Neural cell (in vitro differentiated cells): ENCODE measurements around the gene IST1.

Experiments used
- EP300 ChIP-seq: fragments of 450-650 bp; conservative IDR thresholded peaks from 2 replicates; pipeline ENCODE4 v1.6.1; 2014; ENCODE audit warnings: antibody characterized with exemption, mild to moderate bottlenecking, moderate library complexity; ENCODE audit not compliant: poor library complexity, severe bottlenecking
- EZH2 ChIP-seq: fragments of 200-600, 300-800 bp; shearing (Covaris generic), sonication (generic); IDR thresholded peaks from 2 replicates; pipeline ENCODE4 v1.6.1; 2014; ENCODE audit warnings: antibody characterized with exemption, low read length, borderline replicate concordance, mild to moderate bottlenecking; ENCODE audit not compliant: insufficient read depth, poor library complexity, severe bottlenecking
- MXI1 ChIP-seq: fragments of 450-650 bp; conservative IDR thresholded peaks from 2 replicates; pipeline ENCODE4 v1.6.1; 2014; ENCODE audit warnings: antibody characterized with exemption, mild to moderate bottlenecking; ENCODE audit not compliant: poor library complexity, severe bottlenecking
- POLR2AphosphoS5 ChIP-seq: IDR thresholded peaks from 2 replicates; pipeline ENCODE4 v1.6.1; 2012
- RAD21 ChIP-seq: fragments of 450-650 bp; conservative IDR thresholded peaks from 2 replicates; pipeline ENCODE4 v1.6.1; 2014; ENCODE audit warnings: antibody characterized with exemption, mild to moderate bottlenecking, moderate library complexity
- SMC3 ChIP-seq: fragments of 450-650 bp; conservative IDR thresholded peaks from 2 replicates; pipeline ENCODE4 v1.6.1; 2014; ENCODE audit warnings: antibody characterized with exemption, mild to moderate bottlenecking, moderate library complexity; ENCODE audit not compliant: poor library complexity
- TAF1 ChIP-seq: IDR thresholded peaks from 2 replicates; pipeline ENCODE4 v1.6.1; 2012; ENCODE audit warnings: low read depth
- TF ChIP-seq, protein P1 (sequence below): fragments of 450-650 bp; IDR thresholded peaks from 2 replicates; pipeline ENCODE4 v1.5.1; 2014; ENCODE audit warnings: antibody characterized with exemption, mild to moderate bottlenecking, moderate library complexity; ENCODE audit not compliant: poor library complexity, severe bottlenecking

DNA sequence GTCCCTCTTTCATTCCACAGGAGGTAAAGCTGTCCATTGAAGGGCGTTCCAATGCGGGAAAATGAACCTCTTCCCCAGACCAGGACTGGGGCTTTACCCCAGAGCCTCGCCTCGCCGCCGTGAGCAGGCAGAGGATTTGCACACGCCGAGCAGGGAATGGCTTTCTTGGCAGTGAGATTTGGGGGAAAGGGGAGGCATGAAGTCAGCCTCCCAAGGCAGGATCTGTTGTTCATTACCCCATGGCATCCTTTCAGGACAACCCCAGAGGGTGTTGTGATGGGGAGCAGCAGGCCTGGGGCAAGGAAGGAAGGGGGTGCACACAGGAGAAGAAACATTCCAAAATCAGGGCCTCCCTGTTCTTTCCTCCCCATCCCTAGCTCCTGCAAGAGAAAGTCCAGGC lies 43.6 kb upstream of the IST1 start:
- TF ChIP-seq, protein P1, sequence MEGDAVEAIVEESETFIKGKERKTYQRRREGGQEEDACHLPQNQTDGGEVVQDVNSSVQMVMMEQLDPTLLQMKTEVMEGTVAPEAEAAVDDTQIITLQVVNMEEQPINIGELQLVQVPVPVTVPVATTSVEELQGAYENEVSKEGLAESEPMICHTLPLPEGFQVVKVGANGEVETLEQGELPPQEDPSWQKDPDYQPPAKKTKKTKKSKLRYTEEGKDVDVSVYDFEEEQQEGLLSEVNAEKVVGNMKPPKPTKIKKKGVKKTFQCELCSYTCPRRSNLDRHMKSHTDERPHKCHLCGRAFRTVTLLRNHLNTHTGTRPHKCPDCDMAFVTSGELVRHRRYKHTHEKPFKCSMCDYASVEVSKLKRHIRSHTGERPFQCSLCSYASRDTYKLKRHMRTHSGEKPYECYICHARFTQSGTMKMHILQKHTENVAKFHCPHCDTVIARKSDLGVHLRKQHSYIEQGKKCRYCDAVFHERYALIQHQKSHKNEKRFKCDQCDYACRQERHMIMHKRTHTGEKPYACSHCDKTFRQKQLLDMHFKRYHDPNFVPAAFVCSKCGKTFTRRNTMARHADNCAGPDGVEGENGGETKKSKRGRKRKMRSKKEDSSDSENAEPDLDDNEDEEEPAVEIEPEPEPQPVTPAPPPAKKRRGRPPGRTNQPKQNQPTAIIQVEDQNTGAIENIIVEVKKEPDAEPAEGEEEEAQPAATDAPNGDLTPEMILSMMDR = no peak
- TF ChIP-seq EP300 (no peak), POLR2AphosphoS5 (no peak), RAD21 (no peak), TAF1 (no peak), SMC3 (no peak), EZH2 (no peak), MXI1 (no peak)
